Dendritic cell treated with granulocyte-macrophage colony-stimulating factor and Interleukin-4, amounts not matched to agents 40 ng/mL and 50 ng/mL, for 4 days (primary cell): ENCODE measurements around the gene RPA3.
A peak's percentile ranks its signal among the peaks of the same experiment; 100 is the strongest.

Experiments
- H3K27ac Mint-ChIP-seq: one replicate; pipeline ENCODE4 v1.8.0; 2022; ENCODE audit warnings: mild to moderate bottlenecking, mixed read lengths
- H3K27me3 Mint-ChIP-seq: one replicate; pipeline ENCODE4 v1.8.0; 2022; ENCODE audit warnings: mild to moderate bottlenecking, mixed read lengths
- H3K36me3 Mint-ChIP-seq: one replicate; pipeline ENCODE4 v1.8.0; 2022; ENCODE audit warnings: low read depth, mixed read lengths
- H3K4me1 Mint-ChIP-seq: one replicate; pipeline ENCODE4 v1.8.0; 2022; ENCODE audit warnings: low read depth, mixed read lengths
- H3K4me3 Mint-ChIP-seq: one replicate; pipeline ENCODE4 v1.8.0; 2022; ENCODE audit warnings: mild to moderate bottlenecking, moderate library complexity, mixed read lengths
- H3K9me3 Mint-ChIP-seq: one replicate; pipeline ENCODE4 v1.8.0; 2022; ENCODE audit warnings: mixed read lengths
- intact Hi-C: fragments of 100-400 bp; cut with micrococcal nuclease; formaldehyde crosslinking; loops from one replicate; pipeline ENCODE4 v1.15.0; 2022

RPA3 gene

GRCh38 chr7:7718492-7718891 is at the start of gene RPA3:
Gene RPA3, minus strand, starts transcription at chr7:7718607. Its CDS starts 78,189 bp downstream, at chr7:7640418.
- Mint-ChIP-seq H3K27me3 (no peaks in the 10 kb centered on the region), H3K9me3 (no peaks in the 10 kb centered on the region), H3K4me3 (no peak within 1 kb of the TSS), H3K4me1 (peaks cover 2% of the 10 kb centered on the region), H3K27ac (no peak within 1 kb of the TSS), H3K36me3 (peaks cover 14% of the 10 kb centered on the region)
- intact Hi-C loops, result no loop called here

GRCh38 chr7:7766671-7767070 is 48.3 kb upstream of the RPA3 start:
- Mint-ChIP-seq H3K27ac (no peak overlapping the region), H3K27me3 (no peaks in the 10 kb centered on the region), H3K4me3 (no peak overlapping the region), H3K9me3 (no peaks in the 10 kb centered on the region), H3K4me1 (peaks cover 8% of the 10 kb centered on the region), H3K36me3 (no peaks in the 10 kb centered on the region)
- intact Hi-C loops, result no loop called here

GRCh38 chr7:7765422-7765821 is 47.0 kb upstream of the RPA3 start:
- Mint-ChIP-seq H3K4me3 (no peak overlapping the region), H3K4me1 (peaks cover 13% of the 10 kb centered on the region), H3K36me3 (no peaks in the 10 kb centered on the region), H3K27me3 (no peaks in the 10 kb centered on the region), H3K27ac (no peak overlapping the region), H3K9me3 (no peaks in the 10 kb centered on the region)
- intact Hi-C loops, result no loop called here

DNA sequence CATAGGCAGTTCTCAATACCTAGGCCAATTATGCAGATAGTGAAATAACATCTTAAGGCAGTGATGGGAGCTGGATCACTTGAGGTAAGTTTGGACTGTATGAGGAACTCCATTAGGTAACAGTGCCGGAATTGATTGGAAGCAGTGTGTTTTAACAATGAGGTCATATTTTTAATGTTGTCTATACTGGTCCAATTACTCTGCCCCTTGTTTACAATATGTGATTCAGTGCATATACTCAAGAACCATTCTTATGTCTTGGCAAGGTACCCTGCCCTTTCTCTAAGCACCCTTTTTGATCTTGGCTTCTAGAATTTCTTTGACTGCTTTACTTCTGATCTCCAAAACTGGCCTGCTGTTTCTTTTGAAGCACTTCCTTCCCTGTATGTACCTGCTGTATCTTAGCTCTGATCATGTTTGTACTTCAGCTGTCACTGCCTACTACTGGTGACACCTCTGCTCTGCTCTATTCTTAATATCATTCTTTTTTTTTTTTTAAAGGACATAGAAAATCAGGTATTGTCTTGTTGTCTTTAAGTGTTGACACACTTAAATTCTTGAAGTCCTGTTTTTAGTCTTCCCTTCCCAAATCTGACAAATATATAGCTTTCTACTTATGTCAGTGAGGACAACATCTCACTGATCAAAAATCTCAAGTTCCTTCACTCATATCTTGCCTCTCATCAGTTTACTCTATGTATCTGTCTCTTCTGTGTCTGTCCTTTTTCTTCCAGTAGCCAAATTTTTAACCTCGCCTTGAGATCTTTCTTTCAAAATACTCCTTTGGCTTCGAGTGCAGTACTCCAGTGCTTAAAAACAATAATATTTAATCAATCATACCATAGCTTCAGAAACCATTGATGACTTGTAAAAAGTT is 46.4 kb upstream of the RPA3 start:
- H3K27ac Mint-ChIP-seq, result peak overlapping the region; percentile 7
- intact Hi-C loops, result loop anchor here (5.0 kb wide), 1 partner anchor 167 kb away; no protein-coding TSS in a partner anchor
- H3K27me3 Mint-ChIP-seq, result no peaks in the 10 kb centered on the region
- H3K4me3 Mint-ChIP-seq, result no peak overlapping the region
- H3K9me3 Mint-ChIP-seq, result no peaks in the 10 kb centered on the region
- H3K4me1 Mint-ChIP-seq, result peaks cover 13% of the 10 kb centered on the region
- no peaks in the 10 kb centered on the region for H3K36me3 Mint-ChIP-seq

DNA sequence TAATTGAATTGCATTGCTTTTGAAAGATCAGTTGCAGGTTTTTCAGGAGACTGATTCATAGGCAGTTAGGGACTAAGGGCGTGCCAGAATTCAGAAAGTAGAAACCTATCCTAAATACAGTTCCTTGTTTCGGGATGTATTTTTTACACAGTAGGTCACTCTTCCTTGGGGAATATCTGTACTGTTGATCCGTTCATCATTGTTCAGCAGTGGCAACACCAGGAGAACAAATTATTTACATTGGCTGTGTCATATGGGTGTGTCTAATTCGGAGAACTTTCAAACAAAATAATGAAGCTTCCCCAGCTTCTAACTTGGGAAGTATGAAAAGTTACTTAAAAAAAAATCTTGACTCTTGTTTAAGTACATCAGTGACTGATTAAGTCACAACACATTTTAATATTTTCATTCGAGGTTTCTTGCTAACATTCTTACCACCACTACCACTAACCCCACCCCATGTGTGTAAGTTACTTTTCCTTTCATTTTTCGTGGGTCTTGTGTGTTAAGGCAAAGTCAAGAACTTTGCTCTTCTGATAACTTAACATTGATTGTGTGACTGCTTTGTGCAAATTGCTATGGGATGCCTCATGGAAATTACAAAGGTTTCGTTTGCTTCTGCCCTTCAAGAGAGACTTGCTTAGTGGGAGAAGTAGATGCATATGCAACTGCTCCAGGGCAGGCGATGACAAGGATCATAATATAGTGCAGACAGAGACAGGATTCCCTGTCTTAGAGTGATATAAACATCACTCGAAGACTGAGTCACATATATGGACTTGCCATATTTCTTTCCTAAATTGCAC is 43.8 kb upstream of the RPA3 start:
- Mint-ChIP-seq H3K27ac (peak overlapping the region; percentile 49), H3K36me3 (no peaks in the 10 kb centered on the region), H3K27me3 (no peaks in the 10 kb centered on the region), H3K4me3 (peak overlapping the region; percentile 76), H3K4me1 (peaks cover 9% of the 10 kb centered on the region), H3K9me3 (no peaks in the 10 kb centered on the region)
- intact Hi-C loops, result loop anchor here (2.0 to 5.0 kb wide), 2 partner anchors 165 to 455 kb away; no protein-coding TSS in a partner anchor

DNA sequence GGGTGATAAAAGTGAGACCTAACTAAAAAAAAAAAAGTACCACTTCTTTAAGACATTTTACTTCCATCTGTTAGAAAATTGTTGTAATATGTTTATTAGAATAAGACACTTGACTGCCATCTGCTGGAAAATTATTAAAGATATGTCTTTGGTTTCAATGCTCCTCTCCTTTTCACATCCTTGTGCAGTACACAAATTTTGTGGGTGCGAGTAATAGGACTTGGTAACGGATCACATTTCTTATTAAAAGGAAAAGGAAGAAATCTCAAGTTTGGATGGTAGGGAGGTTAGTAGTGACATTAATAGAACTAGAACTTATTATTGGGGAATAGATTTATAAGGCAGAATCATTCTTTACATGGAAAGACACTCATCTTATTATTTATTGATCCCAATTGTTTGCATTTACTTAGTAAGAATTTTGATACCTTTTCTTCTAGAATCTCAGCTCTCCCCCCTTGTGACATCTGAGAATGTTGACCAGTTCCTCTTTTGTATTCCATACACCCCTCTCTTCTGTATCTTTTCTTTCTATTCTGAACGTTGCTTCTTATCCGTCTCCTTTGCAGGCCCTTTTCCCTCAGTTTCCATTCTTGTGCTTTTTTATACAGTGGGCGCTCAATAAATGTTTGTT is 43.0 kb upstream of the RPA3 start:
- peaks cover 13% of the 10 kb centered on the region for H3K4me1 Mint-ChIP-seq
- no peaks in the 10 kb centered on the region for H3K36me3 Mint-ChIP-seq
- intact Hi-C loops, result loop anchor here (2.0 to 5.0 kb wide), 2 partner anchors 164 to 455 kb away; no protein-coding TSS in a partner anchor
- peak overlapping the region; percentile 76 for H3K4me3 Mint-ChIP-seq
- H3K27ac Mint-ChIP-seq, result peak overlapping the region; percentile 49
- no peaks in the 10 kb centered on the region for H3K27me3 Mint-ChIP-seq
- H3K9me3 Mint-ChIP-seq, result no peaks in the 10 kb centered on the region

GRCh38 chr7:7757576-7757975 is 39.2 kb upstream of the RPA3 start:
- intact Hi-C loops, result loop anchor here (10.0 kb wide), 1 partner anchor 217 kb away; no protein-coding TSS in a partner anchor
- Mint-ChIP-seq H3K27ac (no peak overlapping the region), H3K27me3 (no peaks in the 10 kb centered on the region), H3K36me3 (no peaks in the 10 kb centered on the region), H3K9me3 (peaks cover 7% of the 10 kb centered on the region), H3K4me3 (no peak overlapping the region), H3K4me1 (peaks cover 13% of the 10 kb centered on the region)

DNA sequence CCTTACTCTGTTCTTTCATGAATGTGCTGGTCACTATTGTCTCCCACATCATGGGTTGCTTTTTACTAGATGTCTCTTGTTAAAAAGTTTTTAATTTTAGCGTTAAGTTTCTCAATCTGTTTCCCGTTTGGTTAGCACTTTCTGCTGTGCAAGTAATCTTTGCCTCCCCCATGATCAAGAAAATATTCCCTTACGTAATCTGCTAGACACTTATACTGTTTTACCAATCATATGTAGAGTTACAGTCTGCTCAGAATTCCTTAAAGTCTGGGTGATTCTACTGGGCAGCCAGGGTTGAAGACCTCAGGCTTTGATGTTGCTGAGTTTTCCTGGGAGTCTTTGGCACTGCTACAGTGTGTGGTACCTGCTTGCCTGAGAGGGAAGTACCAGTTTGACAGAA is 38.2 kb upstream of the RPA3 start:
- H3K9me3 Mint-ChIP-seq, result peaks cover 7% of the 10 kb centered on the region
- no peaks in the 10 kb centered on the region for H3K27me3 Mint-ChIP-seq

GRCh38 chr7:7751243-7752092 is 33.1 kb upstream of the RPA3 start:
- H3K9me3 Mint-ChIP-seq, result peaks cover 7% of the 10 kb centered on the region
- no peaks in the 10 kb centered on the region for H3K27me3 Mint-ChIP-seq

More for the DNA sequence above, 38.2 kb upstream of the RPA3 start:
- H3K4me1 Mint-ChIP-seq, result peaks cover 9% of the 10 kb centered on the region
- H3K27ac Mint-ChIP-seq, result no peak overlapping the region
- H3K4me3 Mint-ChIP-seq, result no peak overlapping the region
- intact Hi-C loops, result loop anchor here (10.0 kb wide), 1 partner anchor 218 kb away; no protein-coding TSS in a partner anchor
- H3K36me3 Mint-ChIP-seq, result no peaks in the 10 kb centered on the region

DNA sequence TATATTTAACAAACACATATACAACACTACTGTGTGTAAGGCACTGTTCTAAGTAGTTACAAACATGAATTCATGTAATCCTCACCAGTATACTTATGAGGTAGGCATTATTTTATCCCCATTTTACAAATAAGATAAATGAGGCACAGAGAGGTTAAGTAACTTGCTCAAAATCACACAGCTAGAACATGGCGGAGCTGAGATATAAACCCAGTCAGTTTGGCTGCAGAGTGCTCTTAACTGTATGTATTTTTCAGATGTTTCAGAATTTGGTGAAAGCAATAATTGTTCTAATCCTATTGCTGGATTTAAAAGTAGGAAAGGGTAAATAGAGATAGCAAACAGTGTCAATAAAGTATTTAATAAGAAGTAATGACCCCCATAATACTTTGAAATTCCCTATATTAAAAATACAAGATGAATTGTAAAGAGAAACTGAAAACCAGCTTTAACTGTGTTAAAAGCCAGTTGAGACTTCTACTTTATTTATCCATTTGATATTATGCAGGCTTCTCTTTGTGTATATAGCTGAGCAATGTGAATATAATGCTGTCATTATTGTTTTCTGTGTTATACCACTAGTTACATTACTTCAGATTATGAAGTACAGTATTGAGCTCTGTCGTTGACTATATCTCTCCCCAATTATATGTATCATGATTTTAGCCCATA is 32.3 kb upstream of the RPA3 start:
- intact Hi-C loops, result loop anchor here (10.0 kb wide), 1 partner anchor 224 kb away; no protein-coding TSS in a partner anchor
- Mint-ChIP-seq H3K36me3 (no peaks in the 10 kb centered on the region), H3K27me3 (no peaks in the 10 kb centered on the region), H3K9me3 (peaks cover 7% of the 10 kb centered on the region), H3K4me3 (no peak overlapping the region), H3K27ac (no peak overlapping the region), H3K4me1 (no peaks in the 10 kb centered on the region)

More at GRCh38 chr7:7751243-7752092, 33.1 kb upstream of the RPA3 start:
- no peak overlapping the region for H3K4me3 Mint-ChIP-seq
- peaks cover under 1% of the 10 kb centered on the region for H3K4me1 Mint-ChIP-seq
- no peak overlapping the region for H3K27ac Mint-ChIP-seq
- intact Hi-C loops, result loop anchor here (10.0 kb wide), 1 partner anchor 223 kb away; no protein-coding TSS in a partner anchor
- no peaks in the 10 kb centered on the region for H3K36me3 Mint-ChIP-seq

- H3K9me3 Mint-ChIP-seq, result no peaks in the 10 kb centered on the region
- no peak overlapping the region for H3K4me3 Mint-ChIP-seq
- intact Hi-C loops, result no loop called here
- H3K27ac Mint-ChIP-seq, result no peak overlapping the region
- no peaks in the 10 kb centered on the region for H3K27me3 Mint-ChIP-seq
- no peaks in the 10 kb centered on the region for H3K36me3 Mint-ChIP-seq
- no peaks in the 10 kb centered on the region for H3K4me1 Mint-ChIP-seq
Measured at GRCh38 chr7:7746458-7746857, 28.1 kb upstream of the RPA3 start.

DNA sequence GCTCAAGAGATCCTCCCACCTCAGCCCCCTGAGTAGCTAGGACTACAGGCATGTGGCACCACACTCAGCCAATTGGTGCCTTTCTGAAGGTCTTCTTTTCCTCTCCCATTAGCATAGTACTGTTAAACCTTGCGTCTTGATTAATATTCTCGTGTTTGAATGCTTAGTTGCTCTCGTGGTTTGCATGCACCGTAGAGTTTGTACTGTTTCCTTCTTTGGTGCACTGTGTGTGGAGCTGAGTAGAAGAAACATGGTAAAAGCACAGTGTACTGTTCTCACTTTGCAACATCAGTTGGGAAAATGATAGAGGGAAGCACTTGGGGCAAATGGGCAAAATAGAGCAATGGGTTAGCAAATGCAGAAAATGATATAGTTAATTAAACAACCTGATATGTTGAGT is 27.6 kb upstream of the RPA3 start:
- H3K4me1 Mint-ChIP-seq, result no peaks in the 10 kb centered on the region
- no peaks in the 10 kb centered on the region for H3K27me3 Mint-ChIP-seq
- no peaks in the 10 kb centered on the region for H3K9me3 Mint-ChIP-seq
- no peak overlapping the region for H3K27ac Mint-ChIP-seq
- intact Hi-C loops, result no loop called here
- H3K4me3 Mint-ChIP-seq, result no peak overlapping the region
- H3K36me3 Mint-ChIP-seq, result no peaks in the 10 kb centered on the region
